Measurements from ENCODE around the gene GANAB. TPM values are rescaled to one million over a fixed set of nuclear protein-coding genes. Genes with fewer than 3 reads are reported as not detected.

Gene GANAB
- total and polyA plus RNA-seq, 2 of the 13 experiments (the other 11 are each of a cell fraction or from before 2014, with no cell fraction given) = 99.5 to 234 TPM

GRCh38 chr11:62601122-62601371, 45.4 kb downstream of the GANAB start (continued):
- TF ChIP-seq ZNF101 (CRISPR knock-in tag; IDR thresholded peaks at IDR 0.05; ENCODE audit: borderline replicate concordance, low read depth) = no peak
- no peak for TF ChIP-seq RBM39 (IDR thresholded peaks at IDR 0.05; ENCODE audit: low read depth, low read length, poor library complexity, severe bottlenecking)
- no peak for TF ChIP-seq KLF9 (CRISPR knock-in tag; IDR thresholded peaks at IDR 0.05; ENCODE audit: low read depth)
- no peak for TF ChIP-seq ZBTB14 (CRISPR knock-in tag; IDR thresholded peaks at IDR 0.05)
- TF ChIP-seq TEAD3 (CRISPR knock-in tag; optimal IDR thresholded peaks at IDR 0.05; ENCODE audit: borderline replicate concordance) = no peak
- peak; percentile 66; the same call in 1 of the 2 replicates for TF ChIP-seq THAP8 (CRISPR knock-in tag; IDR thresholded peaks at IDR 0.05; ENCODE audit: borderline replicate concordance)
- no peak for TF ChIP-seq ZFP36L1 (CRISPR knock-in tag; IDR thresholded peaks at IDR 0.05)
- no peak; the same call in 1 of the 2 replicates for TF ChIP-seq HOXA3 (CRISPR knock-in tag; IDR thresholded peaks at IDR 0.05)
- no peak for TF ChIP-seq ZNF431 (CRISPR knock-in tag; IDR thresholded peaks at IDR 0.05; ENCODE audit: borderline replicate concordance, low read depth)
- TF ChIP-seq POLR2AphosphoS2 (IDR thresholded peaks at IDR 0.05; ENCODE audit: low read depth, low read length) = no peak
- no peak for TF ChIP-seq KDM4B (CRISPR knock-in tag; IDR thresholded peaks at IDR 0.05)
- TF ChIP-seq PRMT3 (CRISPR knock-in tag; IDR thresholded peaks at IDR 0.05; ENCODE audit: borderline replicate concordance, low read depth) = no peak
- no peak for TF ChIP-seq REPIN1 (CRISPR knock-in tag; IDR thresholded peaks at IDR 0.05; ENCODE audit: borderline replicate concordance, low read depth)
- TF ChIP-seq TCF7 (IDR thresholded peaks at IDR 0.05; ENCODE audit: low read depth) = no peak
- TF ChIP-seq, protein P1, sequence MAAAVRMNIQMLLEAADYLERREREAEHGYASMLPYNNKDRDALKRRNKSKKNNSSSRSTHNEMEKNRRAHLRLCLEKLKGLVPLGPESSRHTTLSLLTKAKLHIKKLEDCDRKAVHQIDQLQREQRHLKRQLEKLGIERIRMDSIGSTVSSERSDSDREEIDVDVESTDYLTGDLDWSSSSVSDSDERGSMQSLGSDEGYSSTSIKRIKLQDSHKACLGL (CRISPR knock-in tag; IDR thresholded peaks at IDR 0.05) = peak; percentile 92
- TF ChIP-seq SMAD3 (CRISPR knock-in tag; IDR thresholded peaks at IDR 0.05) = no peak
- TF ChIP-seq E2F5 (CRISPR knock-in tag; conservative IDR thresholded peaks at IDR 0.05) = no peak
- TF ChIP-seq PRDM15 (CRISPR knock-in tag; IDR thresholded peaks at IDR 0.05) = no peak; the same call in 1 of the 2 replicates
- no peak for TF ChIP-seq ZNF496 (CRISPR knock-in tag; IDR thresholded peaks at IDR 0.05; ENCODE audit: insufficient replicate concordance)
- TF ChIP-seq MTA1 (CRISPR knock-in tag; IDR thresholded peaks at IDR 0.05; ENCODE audit: borderline replicate concordance) = no peak
- TF ChIP-seq ZNF121 (CRISPR knock-in tag; IDR thresholded peaks at IDR 0.05) = no peak
- no peak for TF ChIP-seq TRIM24 (CRISPR knock-in tag; IDR thresholded peaks at IDR 0.05)
- TF ChIP-seq TAF15 (IDR thresholded peaks at IDR 0.05; ENCODE audit: low read depth, low read length, poor library complexity, severe bottlenecking) = no peak
- no peak for TF ChIP-seq ZNF260 (CRISPR knock-in tag; IDR thresholded peaks at IDR 0.05; ENCODE audit: borderline replicate concordance, low read depth)
- TF ChIP-seq RFX1 (IDR thresholded peaks at IDR 0.05) = no peak
- no peak for TF ChIP-seq TCF7L2 (IDR thresholded peaks at IDR 0.05; ENCODE audit: low read depth, low read length)
- no peak for TF ChIP-seq ZNF557 (CRISPR knock-in tag; IDR thresholded peaks at IDR 0.05)
